Mammary epithelial cell (primary cell): ENCODE data around the gene SLC10A1.

ENCODE experiments used
- EZH2 ChIP-seq: IDR thresholded peaks from 2 replicates; pipeline ENCODE4 v1.6.1; 2012; ENCODE audit warnings: low read length, inconsistent platforms, borderline replicate concordance
- TF ChIP-seq, protein P1 (sequence below), 2 donors: IDR thresholded peaks in 1 of 2; conservative IDR thresholded peaks in 1 of 2; 2 replicates each; pipeline ENCODE4 v1.5.1; 2011 to 2012; ENCODE audit warnings: inconsistent platforms in 2 of 2, low read length in 2 of 2, mild to moderate bottlenecking in 2 of 2, control low read depth in 1 of 2, low read depth in 1 of 2; ENCODE audit not compliant: insufficient read depth in 1 of 2; ENCODE audit errors: extremely low read depth in 1 of 2

DNA sequence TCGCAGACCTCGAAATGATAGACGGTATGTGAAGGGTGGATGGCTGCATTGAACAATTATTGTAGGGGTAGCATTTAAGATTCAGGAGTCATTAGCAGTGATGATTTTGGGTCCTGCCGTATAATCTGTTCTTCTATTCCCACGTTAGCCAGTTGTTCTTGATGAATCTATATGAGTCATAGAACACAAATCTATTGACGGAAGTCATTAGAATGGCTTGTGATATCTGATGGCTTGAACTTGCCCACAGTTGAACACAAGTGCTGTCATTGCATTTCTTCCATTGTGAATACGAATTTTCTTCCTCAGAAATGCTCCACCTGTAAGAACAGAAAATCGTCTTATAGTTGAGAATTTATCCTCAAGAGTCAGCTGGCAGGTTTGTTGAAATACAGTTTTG is 28.2 kb downstream of the SLC10A1 start:
- TF ChIP-seq, protein P1, sequence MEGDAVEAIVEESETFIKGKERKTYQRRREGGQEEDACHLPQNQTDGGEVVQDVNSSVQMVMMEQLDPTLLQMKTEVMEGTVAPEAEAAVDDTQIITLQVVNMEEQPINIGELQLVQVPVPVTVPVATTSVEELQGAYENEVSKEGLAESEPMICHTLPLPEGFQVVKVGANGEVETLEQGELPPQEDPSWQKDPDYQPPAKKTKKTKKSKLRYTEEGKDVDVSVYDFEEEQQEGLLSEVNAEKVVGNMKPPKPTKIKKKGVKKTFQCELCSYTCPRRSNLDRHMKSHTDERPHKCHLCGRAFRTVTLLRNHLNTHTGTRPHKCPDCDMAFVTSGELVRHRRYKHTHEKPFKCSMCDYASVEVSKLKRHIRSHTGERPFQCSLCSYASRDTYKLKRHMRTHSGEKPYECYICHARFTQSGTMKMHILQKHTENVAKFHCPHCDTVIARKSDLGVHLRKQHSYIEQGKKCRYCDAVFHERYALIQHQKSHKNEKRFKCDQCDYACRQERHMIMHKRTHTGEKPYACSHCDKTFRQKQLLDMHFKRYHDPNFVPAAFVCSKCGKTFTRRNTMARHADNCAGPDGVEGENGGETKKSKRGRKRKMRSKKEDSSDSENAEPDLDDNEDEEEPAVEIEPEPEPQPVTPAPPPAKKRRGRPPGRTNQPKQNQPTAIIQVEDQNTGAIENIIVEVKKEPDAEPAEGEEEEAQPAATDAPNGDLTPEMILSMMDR (conservative IDR thresholded peaks at IDR 0.05 in 1 of 2, IDR thresholded peaks at IDR 0.05 in 1 of 2; ENCODE audit: extremely low read depth in 1 of 2, insufficient read depth in 1 of 2, low read depth in 1 of 2, low read length in 2 of 2): no peak
- TF ChIP-seq EZH2: no peak
